ENCODE measurements around the gene NBEA.

The NBEA gene

GRCh38 chr13:35468195-35468594, 526.1 kb downstream of the NBEA start:
- TF ChIP-seq CTCF (IDR thresholded peaks at IDR 0.05; ENCODE audit: extremely low read depth, missing control alignments) = no peak
- DNase-seq (ENCODE audit: low spot score) = no peak

- TF ChIP-seq CTCF (IDR thresholded peaks at IDR 0.05; ENCODE audit: extremely low read depth, missing control alignments) = no peak
- DNase-seq (ENCODE audit: low spot score) = no peak
Observed at GRCh38 chr13:35469806-35470525, 527.9 kb downstream of the NBEA start.

- no peak for TF ChIP-seq CTCF (IDR thresholded peaks at IDR 0.05; ENCODE audit: extremely low read depth, missing control alignments)
- no peak for DNase-seq (ENCODE audit: low spot score)
Observed at GRCh38 chr13:35470671-35471661, 528.9 kb downstream of the NBEA start.

GRCh38 chr13:35471706-35472322, 529.7 kb downstream of the NBEA start:
- no peak for TF ChIP-seq CTCF (IDR thresholded peaks at IDR 0.05; ENCODE audit: extremely low read depth, missing control alignments)
- no peak for DNase-seq (ENCODE audit: low spot score)

- no peak for DNase-seq (ENCODE audit: low spot score)
- no peak for TF ChIP-seq CTCF (IDR thresholded peaks at IDR 0.05; ENCODE audit: extremely low read depth, missing control alignments)
Observed at GRCh38 chr13:35472323-35472881, 530.3 kb downstream of the NBEA start.

- no peak for TF ChIP-seq CTCF (IDR thresholded peaks at IDR 0.05; ENCODE audit: extremely low read depth, missing control alignments)
- DNase-seq (ENCODE audit: low spot score) = no peak
Observed at GRCh38 chr13:35473206-35473775, 531.2 kb downstream of the NBEA start.

Data from GM20000 (cell line).